Measurements from ENCODE around the gene DDX10.
"Not testable (repeated sequence)": the region's sequence is repeated elsewhere in the genome, so short reads cannot be mapped to it uniquely, and the experiment has no call there.

The DDX10 gene

GRCh38 chr11:108774037-108774730 lies 109.3 kb downstream of the DDX10 start:
- H2AFZ ChIP-seq (ENCODE audit: low read depth, low read length) = no peak overlapping the region
- H3K4me3 ChIP-seq (ENCODE audit: low read length) = no peak overlapping the region
- H3K36me3 ChIP-seq (ENCODE audit: insufficient read depth, low read length) = no peaks in the 10 kb centered on the region
- peaks cover 8% of the 10 kb centered on the region for H3K4me1 ChIP-seq (ENCODE audit: insufficient read depth, low read length)
- H3K27me3 ChIP-seq (ENCODE audit: insufficient read depth, low read length) = no peaks in the 10 kb centered on the region
- H3K9me3 ChIP-seq (ENCODE audit: low read length) = no peaks in the 10 kb centered on the region

GRCh38 chr11:108775324-108775723 lies 110.5 kb downstream of the DDX10 start:
- H3K27me3 ChIP-seq (ENCODE audit: insufficient read depth, low read length) = no peaks in the 10 kb centered on the region
- H2AFZ ChIP-seq (ENCODE audit: low read depth, low read length) = no peak overlapping the region
- no peaks in the 10 kb centered on the region for H3K9me3 ChIP-seq (ENCODE audit: low read length)
- H3K36me3 ChIP-seq (ENCODE audit: insufficient read depth, low read length) = no peaks in the 10 kb centered on the region
- H3K4me1 ChIP-seq (ENCODE audit: insufficient read depth, low read length) = peaks cover 8% of the 10 kb centered on the region
- no peak overlapping the region for H3K4me3 ChIP-seq (ENCODE audit: low read length)

- not testable (repeated sequence) for H3K4me3 ChIP-seq (ENCODE audit: low read length); H3K27me3 ChIP-seq (ENCODE audit: insufficient read depth, low read length); H2AFZ ChIP-seq (ENCODE audit: low read depth, low read length); H3K36me3 ChIP-seq (ENCODE audit: insufficient read depth, low read length); H3K9me3 ChIP-seq (ENCODE audit: low read length)
- H3K4me1 ChIP-seq (ENCODE audit: insufficient read depth, low read length) = peaks cover 12% of the 10 kb centered on the region
These were observed 114.3 kb downstream of the DDX10 start for GRCh38 chr11:108779147-108779546.

GRCh38 chr11:108780119-108780518 lies 115.2 kb downstream of the DDX10 start:
- no peak overlapping the region for H2AFZ ChIP-seq (ENCODE audit: low read depth, low read length)
- H3K4me1 ChIP-seq (ENCODE audit: insufficient read depth, low read length) = peaks cover 5% of the 10 kb centered on the region
- no peaks in the 10 kb centered on the region for H3K27me3 ChIP-seq (ENCODE audit: insufficient read depth, low read length)
- H3K36me3 ChIP-seq (ENCODE audit: insufficient read depth, low read length) = no peaks in the 10 kb centered on the region
- H3K4me3 ChIP-seq (ENCODE audit: low read length) = no peak overlapping the region
- H3K9me3 ChIP-seq (ENCODE audit: low read length) = no peaks in the 10 kb centered on the region

GRCh38 chr11:108781946-108782345 lies 117.1 kb downstream of the DDX10 start:
- peaks cover 5% of the 10 kb centered on the region for H3K4me1 ChIP-seq (ENCODE audit: insufficient read depth, low read length)
- no peaks in the 10 kb centered on the region for H3K27me3 ChIP-seq (ENCODE audit: insufficient read depth, low read length)
- no peaks in the 10 kb centered on the region for H3K9me3 ChIP-seq (ENCODE audit: low read length)
- no peak overlapping the region for H2AFZ ChIP-seq (ENCODE audit: low read depth, low read length)
- H3K36me3 ChIP-seq (ENCODE audit: insufficient read depth, low read length) = no peaks in the 10 kb centered on the region
- H3K4me3 ChIP-seq (ENCODE audit: low read length) = no peak overlapping the region

- H3K27me3 ChIP-seq (ENCODE audit: insufficient read depth, low read length) = no peaks in the 10 kb centered on the region
- no peaks in the 10 kb centered on the region for H3K36me3 ChIP-seq (ENCODE audit: insufficient read depth, low read length)
- no peak overlapping the region for H3K4me3 ChIP-seq (ENCODE audit: low read length)
- H2AFZ ChIP-seq (ENCODE audit: low read depth, low read length) = no peak overlapping the region
- peaks cover 5% of the 10 kb centered on the region for H3K4me1 ChIP-seq (ENCODE audit: insufficient read depth, low read length)
- no peaks in the 10 kb centered on the region for H3K9me3 ChIP-seq (ENCODE audit: low read length)
These were observed 121.6 kb downstream of the DDX10 start for GRCh38 chr11:108786281-108786990.

GRCh38 chr11:108787105-108787504 lies 122.2 kb downstream of the DDX10 start:
- Histone ChIP-seq H2AFZ (ENCODE audit: low read depth, low read length) (no peak overlapping the region), H3K36me3 (ENCODE audit: insufficient read depth, low read length) (no peaks in the 10 kb centered on the region), H3K4me1 (ENCODE audit: insufficient read depth, low read length) (peaks cover 1% of the 10 kb centered on the region)

GRCh38 chr11:108788565-108789199 lies 123.8 kb downstream of the DDX10 start:
- no peaks in the 10 kb centered on the region for H3K9me3 ChIP-seq (ENCODE audit: low read length)
- no peak overlapping the region for H3K4me3 ChIP-seq (ENCODE audit: low read length)
- H3K36me3 ChIP-seq (ENCODE audit: insufficient read depth, low read length) = no peaks in the 10 kb centered on the region

More at GRCh38 chr11:108787105-108787504, 122.2 kb downstream of the DDX10 start:
- Histone ChIP-seq H3K27me3 (ENCODE audit: insufficient read depth, low read length) (no peaks in the 10 kb centered on the region), H3K9me3 (ENCODE audit: low read length) (no peaks in the 10 kb centered on the region), H3K4me3 (ENCODE audit: low read length) (no peak overlapping the region)

GRCh38 chr11:108790501-108791299 lies 125.8 kb downstream of the DDX10 start:
- no peaks in the 10 kb centered on the region for H3K4me1 ChIP-seq (ENCODE audit: insufficient read depth, low read length)
- H2AFZ ChIP-seq (ENCODE audit: low read depth, low read length) = no peak overlapping the region
- H3K9me3 ChIP-seq (ENCODE audit: low read length) = no peaks in the 10 kb centered on the region
- no peak overlapping the region for H3K4me3 ChIP-seq (ENCODE audit: low read length)
- H3K36me3 ChIP-seq (ENCODE audit: insufficient read depth, low read length) = no peaks in the 10 kb centered on the region
- H3K27me3 ChIP-seq (ENCODE audit: insufficient read depth, low read length) = no peaks in the 10 kb centered on the region

More at GRCh38 chr11:108788565-108789199, 123.8 kb downstream of the DDX10 start:
- H3K4me1 ChIP-seq (ENCODE audit: insufficient read depth, low read length) = no peaks in the 10 kb centered on the region
- no peak overlapping the region for H2AFZ ChIP-seq (ENCODE audit: low read depth, low read length)
- H3K27me3 ChIP-seq (ENCODE audit: insufficient read depth, low read length) = no peaks in the 10 kb centered on the region

- Histone ChIP-seq H3K27me3 (ENCODE audit: insufficient read depth, low read length) (no peaks in the 10 kb centered on the region), H3K36me3 (ENCODE audit: insufficient read depth, low read length) (no peaks in the 10 kb centered on the region), H3K4me3 (ENCODE audit: low read length) (no peak overlapping the region)
These were observed 128.3 kb downstream of the DDX10 start for GRCh38 chr11:108793138-108793537.

GRCh38 chr11:108793611-108794010 lies 128.7 kb downstream of the DDX10 start:
- Histone ChIP-seq H2AFZ (ENCODE audit: low read depth, low read length) (no peak overlapping the region), H3K4me1 (ENCODE audit: insufficient read depth, low read length) (peaks cover 4% of the 10 kb centered on the region), H3K27me3 (ENCODE audit: insufficient read depth, low read length) (no peaks in the 10 kb centered on the region), H3K9me3 (ENCODE audit: low read length) (no peaks in the 10 kb centered on the region), H3K4me3 (ENCODE audit: low read length) (no peak overlapping the region), H3K36me3 (ENCODE audit: insufficient read depth, low read length) (no peaks in the 10 kb centered on the region)

More at GRCh38 chr11:108793138-108793537, 128.3 kb downstream of the DDX10 start:
- Histone ChIP-seq H3K4me1 (ENCODE audit: insufficient read depth, low read length) (peaks cover 4% of the 10 kb centered on the region), H3K9me3 (ENCODE audit: low read length) (no peaks in the 10 kb centered on the region), H2AFZ (ENCODE audit: low read depth, low read length) (no peak overlapping the region)

- no peak overlapping the region for H3K4me3 ChIP-seq (ENCODE audit: low read length)
- H3K4me1 ChIP-seq (ENCODE audit: insufficient read depth, low read length) = peaks cover 4% of the 10 kb centered on the region
- H3K36me3 ChIP-seq (ENCODE audit: insufficient read depth, low read length) = no peaks in the 10 kb centered on the region
- no peak overlapping the region for H2AFZ ChIP-seq (ENCODE audit: low read depth, low read length)
- H3K9me3 ChIP-seq (ENCODE audit: low read length) = no peaks in the 10 kb centered on the region
- H3K27me3 ChIP-seq (ENCODE audit: insufficient read depth, low read length) = no peaks in the 10 kb centered on the region
These were observed 131.7 kb downstream of the DDX10 start for GRCh38 chr11:108796551-108796950.

All from neuron (in vitro differentiated cells).